ENCODE data around the gene IFNE.

The IFNE gene

GRCh38 chr9:21482213-21482612, at the start of gene IFNE:
TSS of gene IFNE (minus strand) at chr9:21482313. CDS start at chr9:21481694, 619 bp downstream.
- no peak for DNase-seq

- DNase-seq: no peak
Observed at GRCh38 chr9:21528123-21528808, 46.2 kb upstream of the IFNE start.

- no peak for DNase-seq
Observed at GRCh38 chr9:21527579-21527978, 45.5 kb upstream of the IFNE start.

GRCh38 chr9:21525174-21525573, 43.1 kb upstream of the IFNE start:
- DNase-seq: no peak

GRCh38 chr9:21524099-21524830, 42.2 kb upstream of the IFNE start:
- no peak for DNase-seq

- DNase-seq: no peak
Observed at GRCh38 chr9:21523021-21524014, 41.2 kb upstream of the IFNE start.

GRCh38 chr9:21522348-21522747, 40.2 kb upstream of the IFNE start:
- no peak for DNase-seq

GRCh38 chr9:21521448-21521847, 39.3 kb upstream of the IFNE start:
- no peak for DNase-seq

- DNase-seq: no peak
Observed at GRCh38 chr9:21520501-21521228, 38.6 kb upstream of the IFNE start.

- DNase-seq: no peak
Observed at GRCh38 chr9:21519855-21520434, 37.8 kb upstream of the IFNE start.

- no peak for DNase-seq
Observed at GRCh38 chr9:21516796-21517195, 34.7 kb upstream of the IFNE start.

GRCh38 chr9:21513431-21513830, 31.3 kb upstream of the IFNE start:
- DNase-seq: no peak

- no peak for DNase-seq
Observed at GRCh38 chr9:21510806-21511205, 28.7 kb upstream of the IFNE start.

GRCh38 chr9:21507483-21507790, 25.3 kb upstream of the IFNE start:
- no peak for DNase-seq

GRCh38 chr9:21506626-21507482, 24.7 kb upstream of the IFNE start:
- DNase-seq: no peak

GRCh38 chr9:21505425-21506179, 23.5 kb upstream of the IFNE start:
- no peak for DNase-seq

- no peak for DNase-seq
Observed at GRCh38 chr9:21504894-21505293, 22.8 kb upstream of the IFNE start.

GRCh38 chr9:21504113-21504512, 22.0 kb upstream of the IFNE start:
- DNase-seq: no peak

- no peak for DNase-seq
Observed at GRCh38 chr9:21502586-21502985, 20.5 kb upstream of the IFNE start.

GRCh38 chr9:21499912-21500311, 17.8 kb upstream of the IFNE start:
- no peak for DNase-seq

- DNase-seq: no peak
Observed at GRCh38 chr9:21491756-21492155, 9.6 kb upstream of the IFNE start.

All from islet precursor cell (in vitro differentiated cells).